Spleen (tissue), 11 donors: ENCODE results near the gene NUP88. TPM values are rescaled to one million over a fixed set of nuclear protein-coding genes. Genes with fewer than 3 reads are reported as not detected.
A peak's percentile ranks its signal among the peaks of the same experiment; 100 is the strongest.
"Not testable (repeated sequence)": the region's sequence is repeated elsewhere in the genome, so short reads cannot be mapped to it uniquely, and the experiment has no call there.

Experiments
- DNase-seq: peaks from one replicate; pipeline ENCODE4 v3.0.0-alpha.2; 2020
- H3K27ac ChIP-seq, 8 donors: fragments of 200-600 bp; sonication (generic) in 7 of 8; 1 replicate in 4 of 8; 2 replicates in 4 of 8; pipeline versions ENCODE4 v1.5.0 to v1.8.0; 2016 to 2021; ENCODE audit warnings: inconsistent platforms in 4 of 8, mild to moderate bottlenecking in 4 of 8, moderate library complexity in 1 of 8
- H3K27me3 ChIP-seq, 7 donors: fragments of 200-600 bp; sonication (generic) in 6 of 7; replicated peaks in 1 of 7; 1 replicate in 4 of 7; 2 replicates in 3 of 7; pipeline versions ENCODE4 v1.5.0 to v1.8.0; 2016 to 2021; ENCODE audit warnings: inconsistent platforms in 3 of 7, mild to moderate bottlenecking in 1 of 7
- H3K36me3 ChIP-seq, 6 donors: fragments of 200-600 bp; sonication (generic) in 5 of 6; 1 replicate in 4 of 6; 2 replicates in 2 of 6; pipeline versions ENCODE4 v1.5.0 to v1.8.0; 2016 to 2021; ENCODE audit warnings: inconsistent platforms in 2 of 6
- H3K4me1 ChIP-seq, 6 donors: fragments of 200-600 bp; sonication (generic) in 5 of 6; 1 replicate in 3 of 6; 2 replicates in 3 of 6; pipeline versions ENCODE4 v1.5.0 to v1.8.0; 2016 to 2021; ENCODE audit warnings: inconsistent platforms in 3 of 6
- H3K4me3 ChIP-seq, 8 donors: fragments of 200-600 bp; sonication (generic) in 7 of 8; 1 replicate in 4 of 8; 2 replicates in 4 of 8; pipeline versions ENCODE4 v1.5.0 to v1.8.0; 2016 to 2021; ENCODE audit warnings: inconsistent platforms in 4 of 8, mild to moderate bottlenecking in 4 of 8, moderate library complexity in 2 of 8
- H3K9me3 ChIP-seq, 8 donors: fragments of 200-600 bp; sonication (generic) in 7 of 8; 1 replicate in 4 of 8; 2 replicates in 4 of 8; pipeline versions ENCODE4 v1.5.0 to v1.8.0; 2016 to 2021; ENCODE audit warnings: inconsistent platforms in 4 of 8
- CTCF ChIP-seq, 11 experiments: fragments of 200-600 bp in 7 of 11; fragments of 450-650 bp in 4 of 11; sonication (generic) in 4 of 11; IDR thresholded peaks in 8 of 11; conservative IDR thresholded peaks in 3 of 11; 1 replicate in 7 of 11; 2 replicates in 4 of 11; pipeline versions ENCODE4 v1.4.0 to v1.8.0; 2016 to 2021; ENCODE audit warnings: antibody characterized with exemption in 11 of 11, inconsistent platforms in 4 of 11, mild to moderate bottlenecking in 1 of 11
- POLR2A ChIP-seq, 3 donors: fragments of 450-650 bp; IDR thresholded peaks; one replicate each; pipeline ENCODE4 v1.5.1; 2017; ENCODE audit warnings: antibody characterized with exemption in 3 of 3, mild to moderate bottlenecking in 1 of 3
- POLR2AphosphoS5 ChIP-seq, 3 donors: sonication (generic); formaldehyde crosslinking; IDR thresholded peaks; one replicate each; pipeline ENCODE4 v1.5.1; 2017; ENCODE audit warnings: antibody characterized with exemption in 3 of 3
- WGBS, 5 donors: extraction: QIAGEN DNeasy Blood & Tissue Kit in 3 of 5; methylation state at CpG; one replicate each; pipeline versions ENCODE4 v1.1.5 to v1.1.7; 2013 to 2018; 5-methylcytosine and 5-hydroxymethylcytosine counted together
- intact Hi-C: fragments of 100-400 bp; cut with DNase I; formaldehyde crosslinking; loops from one replicate; pipeline ENCODE4 v1.15.0; 2023; ENCODE audit warnings: low total_unique reads
- polyA plus RNA-seq, 3 donors: library from polyadenylated mRNA; stranded (reverse); fragments of 200-250 nt; gene quantifications; one replicate each; pipeline ENCODE4 v1.2.1, GENCODE V29; 2013
- total RNA-seq, 7 donors: library from RNA; depleted of rRNA in 3 of 7; stranded (reverse); fragments of >200 nt in 3 of 7; fragmentation: NEBNext Ultra II Directional in 4 of 7; extraction: Animal tissue kit (Norgen Biotek cat#: 25700) in 4 of 7; gene quantifications; one replicate each; pipeline versions ENCODE4 v1.1.0 to v1.2.1, GENCODE V29; 2016 to 2021
- donor health status: healthy with polysubstance abuse.
- donor health status: DM: no; HTN: no; CAD: no; lungs with moderate emphysema.
- donor health status: DM: no; HTN: no; CAD: no.
- donor health status: Bipolar disorder and iron deficiency.
- donor health status: healthy.
- donor health status: DM: no; HTN: no; CAD: no.
- donor health status: DM: yes; HTN: yes; CAD: no.

The NUP88 gene
- total and polyA plus RNA-seq, 10 donors, result 67.8 to 131 (median 94.0) TPM

- no peak overlapping the region for H3K4me3 ChIP-seq
- intact Hi-C loops, result loop anchor here (10.0 kb wide), 1 partner anchor 180 kb away; no protein-coding TSS in a partner anchor
- H3K27me3 ChIP-seq, result no peaks in the 10 kb centered on the region
- peaks cover 21 to 46% (median 36%) of the 10 kb centered on the region in 6 donors for H3K4me1 ChIP-seq
- peak overlapping the region in 1 of 8 donors; percentile 22 for H3K27ac ChIP-seq
- WGBS, 5 donors, result 88 to 97% (median 94%) methylated on average over 2 of the region's 2 CpGs
- DNase-seq, result no peak
- no peaks in the 10 kb centered on the region for H3K9me3 ChIP-seq
- peaks cover 2 to 79% (median 64%) of the 10 kb centered on the region in 6 donors for H3K36me3 ChIP-seq
- TF ChIP-seq POLR2AphosphoS5 (IDR thresholded peaks at IDR 0.05) (no peak), CTCF (IDR thresholded peaks at IDR 0.05 in 8 of 11, conservative IDR thresholded peaks at IDR 0.05 in 3 of 11) (no peak), POLR2A (IDR thresholded peaks at IDR 0.05) (no peak)
These were observed 15.5 kb upstream of the NUP88 start for GRCh38 chr17:5434984-5435383.

- no peak overlapping the region for H3K4me3 ChIP-seq
- H3K27ac ChIP-seq, result no peak overlapping the region
- no peak for TF ChIP-seq CTCF (IDR thresholded peaks at IDR 0.05 in 8 of 11, conservative IDR thresholded peaks at IDR 0.05 in 3 of 11)
- TF ChIP-seq POLR2A (IDR thresholded peaks at IDR 0.05), result no peak
- no peak for TF ChIP-seq POLR2AphosphoS5 (IDR thresholded peaks at IDR 0.05)
- H3K36me3 ChIP-seq, result peaks cover 2 to 100% (median 88%) of the 10 kb centered on the region in 6 donors
- intact Hi-C loops, result loop anchor here (10.0 kb wide), 1 partner anchor 177 kb away; no protein-coding TSS in a partner anchor
- 81 to 91% (median 86%) methylated on average over 3 of the region's 3 CpGs for WGBS, 5 donors
- no peak for DNase-seq
- H3K9me3 ChIP-seq, result no peaks in the 10 kb centered on the region
- H3K4me1 ChIP-seq, result peaks cover 8 to 23% (median 12%) of the 10 kb centered on the region in 6 donors
- H3K27me3 ChIP-seq, result no peaks in the 10 kb centered on the region
These were observed 12.6 kb upstream of the NUP88 start for GRCh38 chr17:5431949-5432556.

- peaks cover 0 to 14% (median 3%) of the 10 kb centered on the region in 6 donors for H3K4me1 ChIP-seq
- H3K27me3 ChIP-seq, result not testable (repeated sequence)
- intact Hi-C loops, result loop anchor here (10.0 kb wide), 1 partner anchor 176 kb away; no protein-coding TSS in a partner anchor
These were observed 11.8 kb upstream of the NUP88 start for GRCh38 chr17:5431234-5431633.

GRCh38 chr17:5430413-5430999, 11.0 kb upstream of the NUP88 start:
- TF ChIP-seq POLR2AphosphoS5 (IDR thresholded peaks at IDR 0.05), result no peak
- no peak for TF ChIP-seq POLR2A (IDR thresholded peaks at IDR 0.05)
- no peak for TF ChIP-seq CTCF (IDR thresholded peaks at IDR 0.05 in 8 of 11, conservative IDR thresholded peaks at IDR 0.05 in 3 of 11)
- DNase-seq, result no peak
- Histone ChIP-seq H3K9me3 (no peaks in the 10 kb centered on the region), H3K27me3 (no peaks in the 10 kb centered on the region), H3K36me3 (peaks cover 2 to 100% (median 97%) of the 10 kb centered on the region in 6 donors), H3K4me1 (peaks cover 0 to 9% (median 0%) of the 10 kb centered on the region in 6 donors), H3K4me3 (no peak overlapping the region), H3K27ac (peak overlapping the region in 1 of 8 donors; percentile 8)
- WGBS, 5 donors, result 86 to 97% (median 94%) methylated on average over 3 of the region's 3 CpGs
- intact Hi-C loops, result loop anchor here (10.0 kb wide), 1 partner anchor 176 kb away; no protein-coding TSS in a partner anchor

More at GRCh38 chr17:5431234-5431633, 11.8 kb upstream of the NUP88 start:
- H3K36me3 ChIP-seq, result peaks cover 2 to 100% (median 92%) of the 10 kb centered on the region in 6 donors
- H3K9me3 ChIP-seq, H3K4me3 ChIP-seq, H3K27ac ChIP-seq, DNase-seq: not testable (repeated sequence)
- WGBS, 5 donors, result 75 to 91% (median 83%) methylated on average over 5 of the region's 5 CpGs
